ENCODE measurements around the gene PTPRF.

The PTPRF gene

DNA sequence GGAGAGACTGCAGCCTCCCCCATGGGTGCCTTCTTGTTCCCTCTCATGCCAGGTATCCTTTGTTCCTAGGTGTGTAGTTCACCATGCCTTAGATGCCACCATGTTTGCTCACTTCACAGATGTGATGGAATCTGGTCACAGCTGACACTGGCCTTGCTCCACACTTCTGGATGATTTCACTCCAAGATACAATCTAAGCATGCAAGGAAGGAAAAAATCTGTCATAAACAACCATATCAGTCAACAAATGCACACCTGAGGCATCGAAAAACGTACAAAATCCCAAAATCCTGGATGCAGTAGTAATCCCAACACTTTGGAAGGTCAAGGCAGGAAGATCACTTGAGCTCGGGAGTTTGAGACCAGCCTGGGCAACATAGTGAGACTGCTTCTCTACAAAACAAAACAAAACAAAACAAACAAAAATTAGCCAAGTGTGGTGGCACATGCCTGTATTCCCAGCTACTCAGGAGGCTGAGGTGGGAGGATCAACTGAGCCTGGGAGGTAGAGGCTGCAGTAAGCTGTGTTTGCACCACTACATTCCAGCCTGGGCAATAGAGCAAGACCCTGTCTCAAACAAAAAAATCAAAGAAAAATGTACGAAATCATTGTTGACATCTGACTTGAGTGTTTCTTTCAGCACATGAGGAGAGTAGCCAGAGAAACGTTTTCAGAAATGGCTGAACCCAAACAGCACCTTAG is 17.1 kb upstream of the PTPRF start:
- DNase-seq: no peak

GRCh38 chr1:43518935-43519686 is 11.6 kb upstream of the PTPRF start:
- DNase-seq: no peak

GRCh38 chr1:43520100-43520778 is 10.4 kb upstream of the PTPRF start:
- DNase-seq: no peak

GRCh38 chr1:43521078-43521477 is 9.6 kb upstream of the PTPRF start:
- no peak for DNase-seq

- DNase-seq: no peak
These were observed 8.9 kb upstream of the PTPRF start for GRCh38 chr1:43521756-43522155.

DNA sequence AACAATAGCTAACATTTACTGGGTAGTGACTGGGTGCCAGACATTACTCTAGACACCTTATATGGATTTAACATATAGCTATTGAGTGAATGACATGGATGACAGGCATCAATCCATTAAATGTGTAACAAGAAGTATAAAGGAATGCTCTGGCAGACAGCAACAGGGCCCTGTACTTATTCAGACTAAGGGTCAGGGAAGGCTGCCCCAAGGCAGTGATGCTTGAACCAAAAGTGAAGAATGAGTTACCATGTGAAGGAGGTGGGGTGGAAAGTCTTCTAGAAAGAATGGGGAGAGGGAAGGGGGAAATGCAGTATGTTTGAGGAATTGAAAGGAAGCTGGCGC is 8.3 kb upstream of the PTPRF start:
- no peak for DNase-seq

GRCh38 chr1:43522776-43523480 is 7.8 kb upstream of the PTPRF start:
- DNase-seq: peak; percentile 99

- peak; percentile 29 for DNase-seq
These were observed 5.9 kb upstream of the PTPRF start for GRCh38 chr1:43524804-43525203.

DNA sequence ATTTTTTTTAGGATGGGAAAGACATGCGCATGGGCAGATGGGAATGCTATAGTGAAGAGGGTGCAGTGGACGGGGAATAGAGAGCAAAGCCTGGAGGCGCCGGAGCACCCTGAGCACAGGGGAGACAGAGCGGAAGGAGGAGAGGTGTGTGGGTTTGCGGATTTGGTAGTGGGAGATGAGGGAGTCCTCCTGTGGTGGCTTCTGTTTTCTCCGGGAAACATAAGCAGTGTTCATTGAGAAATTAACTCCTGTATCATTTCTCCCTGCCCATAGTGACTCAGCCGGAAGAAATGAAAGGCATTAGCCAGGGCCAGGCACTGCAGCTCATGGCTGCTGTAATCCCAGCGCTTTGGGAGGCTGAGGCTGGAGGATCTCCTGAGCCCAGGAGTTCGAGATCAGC is 4.7 kb upstream of the PTPRF start:
- no peak for DNase-seq

- no peak for DNase-seq
These were observed 3.4 kb upstream of the PTPRF start for GRCh38 chr1:43527111-43527878.

DNA sequence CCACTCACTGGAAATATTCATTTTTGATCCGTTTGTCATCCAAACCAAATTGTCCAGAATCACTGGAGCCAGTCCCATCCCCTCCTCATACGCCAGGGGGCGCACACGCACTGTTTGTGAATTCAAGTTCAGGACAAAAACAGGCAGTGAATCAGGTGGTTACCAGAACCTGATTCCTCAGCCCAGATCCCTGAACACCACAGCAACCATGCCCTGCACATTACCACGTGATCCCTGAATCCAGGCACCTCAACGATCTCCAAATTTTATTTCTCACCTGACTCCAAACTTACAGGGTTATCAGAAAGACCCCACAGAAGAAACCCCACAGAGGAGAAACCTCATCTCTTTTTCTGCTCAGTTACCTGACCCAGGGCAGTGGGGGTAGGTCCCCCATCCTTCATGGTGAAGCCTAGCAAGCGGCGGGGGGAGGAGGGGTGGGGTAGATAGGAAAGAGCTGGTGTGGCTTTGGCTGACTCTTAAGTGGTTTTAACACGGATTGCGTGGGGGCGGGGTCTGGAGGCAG is 1.4 kb upstream of the PTPRF start:
- DNase-seq: peak; percentile 93

GRCh38 chr1:43531107-43531905 is 623 bp downstream of the PTPRF start:
- DNase-seq: peak; percentile 59

DNA sequence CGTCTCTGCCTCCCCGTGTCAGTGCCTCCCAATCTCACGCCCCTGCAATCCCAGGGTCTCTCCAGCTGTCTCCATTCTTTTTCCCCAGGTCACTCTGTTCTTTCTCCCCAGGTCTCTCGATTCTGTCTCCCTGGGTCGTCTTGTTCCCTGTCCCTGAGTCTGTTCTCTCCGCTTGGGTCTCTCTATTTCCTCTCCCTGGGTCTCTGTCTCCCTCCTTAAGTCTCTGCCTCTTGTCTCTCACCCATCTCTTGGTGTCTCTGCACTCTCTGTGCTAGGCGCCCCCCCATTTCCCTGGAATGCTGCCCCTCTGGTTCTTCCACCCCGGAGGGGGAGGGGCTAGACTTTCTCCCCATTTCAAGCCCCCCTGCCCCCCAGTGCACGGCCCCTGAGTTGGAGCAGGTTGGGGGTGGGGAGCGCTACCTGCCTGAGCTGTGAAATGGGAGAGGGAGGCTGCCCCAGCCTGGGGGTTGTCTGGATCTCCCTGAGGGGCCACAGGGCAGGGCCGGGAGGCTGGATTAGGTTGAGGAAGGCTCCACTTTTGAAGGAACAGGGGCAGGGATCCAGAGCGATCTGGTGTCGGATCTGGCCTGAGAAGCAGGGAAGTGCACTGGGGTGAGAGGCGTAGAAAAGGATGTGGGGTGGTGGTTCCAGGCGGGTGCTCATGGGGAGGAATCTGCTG is 1.4 kb downstream of the PTPRF start:
- no peak for DNase-seq

- DNase-seq: no peak
These were observed 2.0 kb downstream of the PTPRF start for GRCh38 chr1:43532716-43533115.

DNA sequence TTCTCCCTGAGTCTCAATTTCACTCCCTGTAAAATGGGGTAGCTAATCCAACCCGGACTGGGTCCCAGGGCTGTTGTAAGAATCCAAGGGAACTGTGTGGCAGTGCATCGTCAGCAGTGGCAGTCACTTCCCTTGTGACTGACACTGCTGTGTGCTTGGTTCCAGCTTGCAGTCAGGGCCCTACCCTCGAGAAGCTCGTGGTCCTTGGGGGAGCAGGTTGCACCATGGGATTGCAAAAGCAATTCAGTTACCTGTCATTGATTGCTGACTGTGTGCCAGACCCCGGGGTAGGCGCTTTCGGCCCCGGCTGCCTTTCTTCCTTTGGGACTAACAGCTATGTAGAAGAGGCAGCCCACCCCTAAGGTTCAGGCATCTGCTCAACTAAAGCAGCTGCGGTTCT is 2.9 kb downstream of the PTPRF start:
- DNase-seq: no peak

DNA sequence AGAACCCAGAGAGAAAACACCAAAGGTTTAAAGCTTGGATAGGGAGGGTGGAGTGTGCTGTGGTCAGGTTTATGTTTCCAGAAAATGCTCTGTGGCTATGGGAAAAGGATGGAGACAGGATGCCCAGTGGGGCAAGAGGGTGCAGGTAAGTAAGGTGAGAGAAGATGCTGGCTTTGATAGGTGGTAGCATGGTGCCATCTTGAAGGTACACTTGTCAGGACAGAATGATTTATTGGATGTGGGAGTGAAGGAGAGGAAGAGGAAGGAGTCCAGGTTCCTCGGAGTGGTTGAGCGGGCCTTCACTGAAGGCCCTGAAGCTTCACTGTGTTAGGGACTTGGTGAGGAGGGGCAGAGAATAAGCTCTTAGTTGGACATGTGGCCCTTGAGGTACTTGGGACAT is 3.6 kb downstream of the PTPRF start:
- no peak for DNase-seq

DNA sequence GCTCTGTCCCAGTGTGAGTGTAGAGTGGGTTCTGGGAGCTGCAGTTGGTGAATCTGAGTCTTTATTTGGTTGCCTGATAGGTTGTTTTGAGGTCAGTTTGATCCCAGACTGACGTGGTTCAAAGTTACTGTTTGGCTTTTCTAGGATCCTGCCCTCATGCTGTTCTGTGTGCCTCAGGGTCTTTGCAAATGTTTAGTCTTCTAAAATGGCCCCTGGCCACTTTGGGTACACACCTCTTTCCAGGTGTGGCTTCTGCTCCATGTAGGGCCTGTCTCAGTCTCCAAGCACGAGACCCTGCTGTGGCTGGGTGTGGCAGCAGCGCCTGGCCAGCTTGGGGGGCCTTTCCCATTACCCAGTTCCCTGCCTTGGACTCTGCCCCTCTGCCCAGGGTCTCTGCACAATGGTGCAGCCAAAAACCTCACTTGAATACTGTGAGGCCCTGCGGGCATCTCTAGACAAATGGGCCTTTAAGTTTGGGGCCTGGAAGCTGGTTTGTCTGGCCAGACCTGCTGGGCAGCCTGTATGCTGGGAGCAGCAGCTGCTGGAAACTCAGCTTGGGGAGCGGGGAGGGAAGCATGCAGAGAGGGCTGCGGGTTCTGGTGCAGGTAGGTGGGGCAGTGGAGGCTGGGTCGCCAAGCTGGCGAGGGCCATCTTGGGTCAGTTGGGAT is 5.6 kb downstream of the PTPRF start:
- peak; percentile 35 for DNase-seq

- no peak for DNase-seq
These were observed 6.2 kb downstream of the PTPRF start for GRCh38 chr1:43536864-43537358.

GRCh38 chr1:43537423-43538142 is 6.9 kb downstream of the PTPRF start:
- DNase-seq: no peak

- DNase-seq: no peak
These were observed 7.4 kb downstream of the PTPRF start for GRCh38 chr1:43538143-43538487.

Measured in DMS53 (cell line).